NCI-H1048 (cell line): ENCODE results near the gene PSMG3.

ENCODE experiments used
- DNase-seq: peaks from one replicate; lab custom pipeline; 2025; lab: John Stamatoyannopoulos, UW

PSMG3 gene

GRCh38 chr7:1558181-1558811 is 11.5 kb downstream of the PSMG3 start:
- DNase-seq, result no peak

DNA sequence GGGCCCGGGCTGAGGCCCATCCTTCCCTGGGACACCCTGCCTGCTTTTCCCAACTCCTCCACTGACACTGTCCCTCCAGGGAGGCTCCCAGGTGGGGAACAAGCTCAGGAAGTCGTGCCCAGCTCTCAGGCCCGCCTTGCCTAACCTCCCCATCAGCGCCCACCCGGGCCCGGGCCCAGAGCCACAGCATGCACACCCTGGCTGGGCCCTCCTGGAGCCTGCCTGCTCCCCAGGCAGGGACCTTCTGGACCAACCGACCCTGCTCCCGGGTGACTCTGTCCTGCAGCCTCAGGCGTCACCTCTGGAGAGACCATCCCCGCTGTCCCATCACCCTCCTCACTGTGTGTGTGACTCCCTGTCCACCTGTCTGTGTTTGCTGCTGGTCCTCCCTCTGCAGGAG is 12.1 kb downstream of the PSMG3 start:
- no peak for DNase-seq

DNA sequence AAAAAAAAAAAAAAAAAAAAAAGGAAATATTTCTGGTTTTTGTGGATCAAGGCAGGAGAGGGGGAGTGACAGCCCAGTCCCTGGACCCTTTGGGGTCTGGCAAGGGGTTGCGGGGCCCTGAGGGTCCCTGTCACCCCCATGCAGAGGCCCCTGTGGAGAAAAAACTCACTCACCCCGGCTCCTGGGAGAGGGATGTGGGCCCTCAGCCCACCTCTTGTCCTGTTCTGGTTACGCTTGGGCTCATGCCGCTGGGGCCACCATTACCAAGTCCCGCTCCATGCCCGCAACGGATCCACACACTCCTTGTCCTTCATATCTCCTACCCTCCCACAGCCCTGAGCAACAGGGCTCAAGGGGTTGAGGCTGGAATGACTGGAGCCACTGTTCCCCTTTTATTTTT is 12.8 kb downstream of the PSMG3 start:
- DNase-seq, result no peak

DNA sequence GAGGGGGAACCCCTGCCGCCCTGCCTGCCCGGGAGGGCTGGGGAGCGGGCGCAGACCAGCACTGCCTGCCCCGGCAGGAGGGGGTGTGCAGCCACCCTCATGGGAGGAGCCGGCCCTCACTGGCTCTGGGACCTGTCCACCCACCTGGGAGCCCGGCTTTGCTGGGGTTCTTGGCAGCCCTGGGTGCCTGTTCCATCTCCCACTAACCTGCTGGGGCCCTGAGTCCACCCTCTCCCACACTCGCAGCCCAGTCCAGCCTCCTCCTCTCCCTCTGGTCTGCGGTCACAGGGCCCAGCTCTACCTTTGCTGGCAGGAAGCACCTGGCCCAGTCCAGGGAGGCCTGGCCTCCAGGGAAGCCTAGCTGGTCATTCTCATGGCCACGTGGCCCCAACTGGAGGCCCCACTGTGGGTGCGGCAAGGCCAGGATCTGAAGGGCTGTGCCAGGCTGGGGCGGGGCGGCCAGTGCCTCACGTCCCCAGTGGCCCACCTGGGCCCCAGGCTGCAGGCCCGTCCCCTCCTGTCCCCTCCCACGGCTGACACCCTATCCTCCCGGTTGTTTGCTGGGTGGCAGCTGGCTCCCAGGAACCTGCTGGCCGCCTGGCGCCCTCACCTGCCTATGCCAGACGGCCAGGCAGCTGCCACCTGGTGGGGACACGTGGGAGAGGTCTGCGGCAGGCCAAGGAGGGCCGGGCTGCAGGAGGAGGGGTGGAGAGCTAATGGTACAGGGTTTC is 13.9 kb downstream of the PSMG3 start, which contains the start of gene TMEM184A:
TSS of gene TMEM184A (minus strand) at position 393 of the 731 bp plus-strand sequence. CDS start 721 bp downstream, outside the sequence.
- DNase-seq, result no peak

DNA sequence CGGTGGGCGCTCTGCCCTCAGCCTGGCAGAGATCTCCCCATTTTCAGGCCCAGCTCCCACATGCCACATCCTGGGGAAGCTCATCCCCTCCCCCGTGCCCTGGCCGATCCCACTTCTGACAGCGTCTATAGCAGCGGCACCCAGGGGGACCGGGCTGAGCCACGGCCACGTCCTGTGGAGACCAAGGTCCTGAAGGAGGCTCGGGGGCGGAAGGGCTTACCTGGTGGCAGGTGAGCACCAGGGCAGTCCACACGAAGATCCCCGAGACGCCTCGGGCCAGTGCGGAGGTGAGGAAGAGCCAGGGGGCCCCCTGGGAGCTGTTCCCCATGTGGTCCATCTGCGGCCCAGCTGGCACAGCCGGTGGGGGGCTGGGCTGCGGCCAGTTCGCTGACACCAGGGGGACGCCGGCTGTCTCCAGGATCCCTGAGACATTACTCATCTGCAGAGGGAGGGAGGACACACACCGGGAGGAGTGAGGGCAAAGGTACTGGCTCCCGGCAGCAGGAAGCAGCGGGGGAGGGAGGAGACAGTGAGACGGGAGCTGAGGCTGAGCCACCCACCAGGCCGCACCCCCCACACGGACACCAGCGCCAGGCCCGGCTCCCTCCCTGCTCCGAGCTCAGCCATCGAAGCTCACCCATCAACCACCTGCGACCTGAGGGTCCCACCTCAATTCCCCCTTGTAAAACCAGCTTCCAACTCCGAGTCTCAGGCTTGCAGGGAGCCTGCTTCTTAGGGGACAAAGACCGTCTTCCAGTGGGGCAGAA is 14.6 kb downstream of the PSMG3 start:
- DNase-seq, result no peak

DNA sequence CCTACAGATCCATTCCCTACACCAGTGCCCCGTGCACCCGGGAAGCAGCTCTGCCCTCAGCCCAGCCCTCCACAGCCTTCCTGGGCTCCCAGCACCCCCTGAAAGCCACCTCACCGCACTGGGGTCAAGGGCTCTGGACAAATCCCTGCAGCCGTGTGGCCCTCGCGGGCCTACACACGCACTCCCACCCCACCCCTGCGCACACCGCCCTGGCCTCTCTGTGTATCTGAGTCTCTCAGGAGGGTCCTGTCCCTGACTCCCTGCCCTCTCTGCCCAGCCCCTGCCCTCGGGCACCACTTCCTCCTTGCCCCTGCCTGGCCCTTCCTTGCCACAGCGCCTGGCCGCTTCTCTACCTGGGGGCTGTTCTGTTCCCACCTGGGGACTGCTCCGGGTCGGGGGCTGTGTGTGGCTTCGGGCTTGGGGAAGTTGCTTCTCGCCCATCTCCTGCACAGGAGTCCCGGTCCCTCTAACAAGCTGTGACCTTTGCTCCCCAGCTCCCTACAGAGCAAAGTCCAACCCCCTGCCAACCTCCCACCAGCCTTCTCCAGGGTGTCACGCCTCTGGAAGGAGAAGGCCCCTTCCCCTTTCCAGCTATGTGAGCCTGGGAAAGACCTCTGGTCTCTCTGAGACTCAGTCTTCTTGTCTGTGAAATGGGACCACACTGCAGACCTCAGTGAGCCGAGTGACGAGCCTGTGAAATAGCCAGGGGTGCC is 15.3 kb downstream of the PSMG3 start:
- no peak for DNase-seq

GRCh38 chr7:1553512-1554210 is 16.2 kb downstream of the PSMG3 start:
- DNase-seq, result no peak

DNA sequence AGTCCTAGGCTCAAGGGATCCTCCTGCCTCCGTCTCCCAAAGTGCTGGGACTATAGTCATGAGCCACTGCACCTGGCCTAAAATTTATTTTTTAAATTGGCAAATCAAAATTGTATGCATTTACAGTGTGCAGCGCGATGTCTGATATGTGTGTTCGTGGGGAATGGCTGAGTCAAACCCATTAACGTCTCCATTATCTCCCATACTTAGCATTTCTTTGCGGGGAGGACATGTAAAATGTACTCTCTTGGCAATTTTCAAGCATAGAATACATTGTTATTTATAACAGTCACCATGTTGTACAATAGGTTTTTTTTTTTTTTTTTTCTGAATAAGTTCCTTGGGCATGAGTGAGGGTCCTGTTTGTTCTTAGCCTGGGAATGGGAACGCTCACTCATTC is 17.6 kb downstream of the PSMG3 start:
- DNase-seq, result no peak

DNA sequence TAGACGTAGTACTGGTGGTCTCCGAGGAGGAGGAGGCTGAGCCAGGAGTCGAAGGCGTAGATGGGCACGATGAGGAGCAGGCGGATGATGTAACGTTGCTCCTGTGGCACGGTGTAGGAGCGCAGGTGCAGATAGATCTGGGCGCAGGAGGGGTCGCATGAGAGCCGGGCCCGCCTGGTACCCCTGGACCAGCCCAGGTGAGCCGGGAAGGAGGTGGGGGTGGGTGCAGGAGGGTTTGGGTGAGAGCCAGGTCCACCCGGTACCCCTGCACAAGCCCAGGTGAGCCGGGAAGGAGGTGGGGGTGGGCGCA is 19.0 kb downstream of the PSMG3 start:
- DNase-seq, result no peak

DNA sequence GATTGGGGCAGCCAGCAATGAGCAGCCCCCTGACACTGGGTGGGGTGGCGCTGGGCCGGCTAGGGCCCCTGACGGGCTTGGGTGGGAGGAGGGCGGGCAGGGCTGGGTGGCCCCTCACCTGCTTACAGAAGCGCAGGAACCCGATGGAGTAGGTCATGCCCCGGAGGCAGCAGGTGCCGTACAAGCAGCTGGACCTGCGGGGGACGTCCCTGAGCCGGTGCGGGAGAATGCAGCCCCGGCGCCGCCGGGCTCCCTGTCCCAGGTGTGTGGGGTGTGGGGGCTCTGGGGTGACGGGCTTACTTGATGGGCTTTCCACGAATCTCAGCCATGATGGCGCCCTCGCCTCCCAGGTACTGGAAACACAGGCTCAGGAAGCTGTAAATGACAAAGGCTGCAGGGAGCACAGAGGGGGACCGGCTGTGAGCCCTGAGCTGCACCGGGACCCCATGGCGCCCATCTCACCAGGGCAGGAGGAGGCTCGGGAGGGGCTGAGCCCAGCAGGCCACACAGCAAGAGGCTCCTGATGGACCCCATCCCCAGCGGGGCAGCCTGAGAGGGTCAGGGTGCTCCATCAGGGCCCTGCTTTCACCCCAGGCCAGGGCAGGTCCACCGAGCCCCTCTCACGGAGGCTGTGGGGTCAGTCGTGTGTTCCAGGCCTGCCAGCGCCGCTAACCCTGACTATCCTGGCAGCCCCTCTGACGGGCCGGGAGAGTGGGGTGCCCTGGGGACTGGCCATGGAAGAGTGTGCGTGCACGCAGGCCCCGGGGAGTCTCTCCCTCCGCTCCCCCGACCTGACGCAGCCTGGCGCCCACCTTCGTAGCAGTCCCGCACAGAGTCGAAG is 19.6 kb downstream of the PSMG3 start:
- DNase-seq, result no peak

- no peak for DNase-seq
Observed at GRCh38 chr7:1549357-1550004, 20.4 kb downstream of the PSMG3 start.

DNA sequence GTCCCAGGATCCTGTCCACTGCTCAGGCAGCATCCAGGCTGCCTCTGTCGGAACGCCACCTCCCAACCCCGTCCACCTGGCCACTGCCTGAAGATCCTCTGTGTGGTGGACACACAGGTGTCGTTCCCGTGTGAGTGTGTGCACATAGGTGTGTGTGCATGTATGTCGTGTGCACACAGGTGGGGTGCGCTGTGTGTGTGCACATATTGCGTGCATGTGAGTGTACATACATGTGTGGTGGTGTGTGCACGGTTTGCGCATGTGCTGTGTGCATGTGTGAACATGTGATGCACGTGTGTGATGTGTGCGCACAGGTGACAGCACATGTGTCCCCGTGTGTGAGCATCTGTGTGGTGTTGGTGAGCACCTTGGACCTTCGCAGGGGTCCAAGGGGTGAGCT is 20.9 kb downstream of the PSMG3 start:
- no peak for DNase-seq

DNA sequence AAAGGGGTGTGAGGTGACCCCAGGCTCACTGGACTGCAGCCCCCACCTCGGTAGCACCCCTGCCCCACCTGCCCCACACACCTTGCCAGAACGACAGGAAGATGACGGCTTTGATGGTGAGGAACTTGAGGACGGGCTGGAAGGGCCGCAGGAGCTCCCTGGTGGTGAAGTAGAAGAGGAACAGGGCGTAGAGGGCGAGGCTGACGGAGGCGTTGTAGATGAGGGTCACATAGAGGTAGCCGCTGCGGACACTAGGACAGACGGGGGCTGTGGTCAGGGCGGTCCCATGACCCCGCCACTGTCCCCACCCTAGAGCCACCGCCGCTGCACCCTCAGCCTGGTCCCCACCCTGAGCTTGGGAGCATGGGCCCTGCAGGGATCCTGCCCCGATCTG is 21.4 kb downstream of the PSMG3 start:
- DNase-seq, result no peak

GRCh38 chr7:1547777-1548437 is 21.9 kb downstream of the PSMG3 start:
- no peak for DNase-seq

GRCh38 chr7:1546909-1547776 is 22.7 kb downstream of the PSMG3 start:
- DNase-seq, result no peak

- no peak for DNase-seq
Observed at GRCh38 chr7:1546274-1546908, 23.4 kb downstream of the PSMG3 start.

GRCh38 chr7:1545417-1546246 is 24.2 kb downstream of the PSMG3 start:
- DNase-seq, result no peak
